WERI-Rb-1 (cell line): ENCODE results near the gene SIGLECL1.

Experiments
- DNase-seq: peaks from one replicate; pipeline ENCODE4 v3.0.0-alpha.2; 2020
- H3K27ac ChIP-seq: fragments of 250-450 bp; sonication (Bioruptor Pico); 2 replicates; pipeline ENCODE4 v1.5.1; 2020; ENCODE audit warnings: mild to moderate bottlenecking, moderate library complexity
- H3K27me3 ChIP-seq: fragments of 250-450 bp; sonication (Bioruptor Pico); 2 replicates; pipeline ENCODE4 v1.5.1; 2021; ENCODE audit warnings: mild to moderate bottlenecking, low read depth, moderate library complexity; ENCODE audit not compliant: insufficient read depth, severe bottlenecking
- H3K36me3 ChIP-seq: fragments of 250-450 bp; sonication (Bioruptor Pico); 2 replicates; pipeline ENCODE4 v1.5.1; 2020; ENCODE audit warnings: mild to moderate bottlenecking, moderate library complexity
- H3K4me3 ChIP-seq: 2 replicates; pipeline ENCODE4 v1.5.1; 2011; ENCODE audit warnings: low read depth, mild to moderate bottlenecking, control low read depth, low read length
- H3K9me3 ChIP-seq: fragments of 250-450 bp; sonication (Bioruptor Pico); 2 replicates; pipeline ENCODE4 v1.5.1; 2021; ENCODE audit warnings: mild to moderate bottlenecking, moderate library complexity; ENCODE audit not compliant: severe bottlenecking
- TF ChIP-seq, protein P1 (sequence below): IDR thresholded peaks from 2 replicates; pipeline ENCODE4 v1.5.1; 2011; ENCODE audit warnings: low read depth, mild to moderate bottlenecking, control low read depth, inconsistent platforms, low read length

Gene SIGLECL1

GRCh38 chr19:51289635-51290034 is 38.8 kb downstream of the SIGLECL1 start:
- H3K36me3 ChIP-seq, result no peaks in the 10 kb centered on the region
- peaks cover 13% of the 10 kb centered on the region for H3K9me3 ChIP-seq
- no peak for DNase-seq
- H3K4me3 ChIP-seq, result no peak overlapping the region
- H3K27ac ChIP-seq, result no peak overlapping the region
- H3K27me3 ChIP-seq, result peaks cover 67% of the 10 kb centered on the region
- TF ChIP-seq, protein P1, sequence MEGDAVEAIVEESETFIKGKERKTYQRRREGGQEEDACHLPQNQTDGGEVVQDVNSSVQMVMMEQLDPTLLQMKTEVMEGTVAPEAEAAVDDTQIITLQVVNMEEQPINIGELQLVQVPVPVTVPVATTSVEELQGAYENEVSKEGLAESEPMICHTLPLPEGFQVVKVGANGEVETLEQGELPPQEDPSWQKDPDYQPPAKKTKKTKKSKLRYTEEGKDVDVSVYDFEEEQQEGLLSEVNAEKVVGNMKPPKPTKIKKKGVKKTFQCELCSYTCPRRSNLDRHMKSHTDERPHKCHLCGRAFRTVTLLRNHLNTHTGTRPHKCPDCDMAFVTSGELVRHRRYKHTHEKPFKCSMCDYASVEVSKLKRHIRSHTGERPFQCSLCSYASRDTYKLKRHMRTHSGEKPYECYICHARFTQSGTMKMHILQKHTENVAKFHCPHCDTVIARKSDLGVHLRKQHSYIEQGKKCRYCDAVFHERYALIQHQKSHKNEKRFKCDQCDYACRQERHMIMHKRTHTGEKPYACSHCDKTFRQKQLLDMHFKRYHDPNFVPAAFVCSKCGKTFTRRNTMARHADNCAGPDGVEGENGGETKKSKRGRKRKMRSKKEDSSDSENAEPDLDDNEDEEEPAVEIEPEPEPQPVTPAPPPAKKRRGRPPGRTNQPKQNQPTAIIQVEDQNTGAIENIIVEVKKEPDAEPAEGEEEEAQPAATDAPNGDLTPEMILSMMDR, result no peak

DNA sequence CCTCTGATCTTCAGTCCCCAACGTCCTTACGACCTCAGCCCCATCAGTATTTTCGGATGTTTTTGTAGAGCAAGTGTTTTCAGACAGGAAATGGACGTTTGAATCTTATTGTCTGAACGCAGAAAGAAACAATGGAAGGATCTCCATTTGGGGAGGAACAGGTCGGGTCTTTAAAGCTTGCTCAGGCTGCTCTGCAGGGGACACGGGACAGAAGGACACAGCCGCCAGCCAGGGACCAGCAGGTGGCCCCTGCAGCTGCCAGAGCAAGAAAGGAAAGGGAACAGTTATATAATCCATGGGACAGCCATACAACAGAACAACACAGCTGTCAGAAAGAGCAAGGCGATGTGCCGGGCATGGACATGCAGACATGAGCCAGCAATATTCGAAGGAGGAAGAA is 42.1 kb downstream of the SIGLECL1 start:
- DNase-seq, result no peak
- Histone ChIP-seq H3K4me3 (no peak overlapping the region), H3K36me3 (no peaks in the 10 kb centered on the region), H3K27me3 (peaks cover 35% of the 10 kb centered on the region), H3K27ac (no peak overlapping the region), H3K9me3 (peaks cover 13% of the 10 kb centered on the region)
- TF ChIP-seq, protein P1, result no peak

DNA sequence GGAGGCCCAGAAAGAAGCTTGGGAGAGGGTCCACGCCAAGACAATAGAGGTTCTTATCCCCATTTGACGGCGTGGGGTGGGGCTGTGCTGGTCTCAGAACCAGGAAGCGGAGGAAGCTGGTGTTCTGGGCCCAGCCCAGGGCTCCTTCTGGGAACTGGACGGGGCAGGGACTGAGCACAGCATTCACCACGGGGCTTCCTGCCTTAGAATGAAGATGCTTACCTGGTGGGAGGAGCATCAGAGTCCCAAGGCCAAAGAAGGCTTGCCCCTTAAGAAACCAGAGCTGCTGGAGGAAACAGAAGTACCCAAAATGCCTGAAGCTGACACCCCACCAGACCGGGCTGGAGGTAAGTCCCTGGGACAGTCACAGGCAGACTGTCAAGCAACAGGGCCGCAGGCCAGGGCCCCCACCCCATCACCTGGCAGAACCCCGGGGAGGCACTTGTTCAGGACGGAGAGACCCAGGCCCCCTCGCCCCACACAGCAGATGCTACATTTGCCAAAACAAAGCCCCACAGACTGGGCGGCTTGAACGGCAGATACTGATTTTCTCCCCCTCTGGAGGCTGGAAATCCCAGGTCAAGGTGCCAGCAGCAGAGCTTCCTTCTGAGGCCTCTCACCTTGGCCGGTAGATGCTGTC is 42.8 kb downstream of the SIGLECL1 start:
- Histone ChIP-seq H3K27ac (no peak overlapping the region), H3K27me3 (peaks cover 30% of the 10 kb centered on the region), H3K9me3 (peaks cover 13% of the 10 kb centered on the region), H3K4me3 (no peak overlapping the region), H3K36me3 (no peaks in the 10 kb centered on the region)
- no peak for DNase-seq
- TF ChIP-seq, protein P1, result no peak

DNA sequence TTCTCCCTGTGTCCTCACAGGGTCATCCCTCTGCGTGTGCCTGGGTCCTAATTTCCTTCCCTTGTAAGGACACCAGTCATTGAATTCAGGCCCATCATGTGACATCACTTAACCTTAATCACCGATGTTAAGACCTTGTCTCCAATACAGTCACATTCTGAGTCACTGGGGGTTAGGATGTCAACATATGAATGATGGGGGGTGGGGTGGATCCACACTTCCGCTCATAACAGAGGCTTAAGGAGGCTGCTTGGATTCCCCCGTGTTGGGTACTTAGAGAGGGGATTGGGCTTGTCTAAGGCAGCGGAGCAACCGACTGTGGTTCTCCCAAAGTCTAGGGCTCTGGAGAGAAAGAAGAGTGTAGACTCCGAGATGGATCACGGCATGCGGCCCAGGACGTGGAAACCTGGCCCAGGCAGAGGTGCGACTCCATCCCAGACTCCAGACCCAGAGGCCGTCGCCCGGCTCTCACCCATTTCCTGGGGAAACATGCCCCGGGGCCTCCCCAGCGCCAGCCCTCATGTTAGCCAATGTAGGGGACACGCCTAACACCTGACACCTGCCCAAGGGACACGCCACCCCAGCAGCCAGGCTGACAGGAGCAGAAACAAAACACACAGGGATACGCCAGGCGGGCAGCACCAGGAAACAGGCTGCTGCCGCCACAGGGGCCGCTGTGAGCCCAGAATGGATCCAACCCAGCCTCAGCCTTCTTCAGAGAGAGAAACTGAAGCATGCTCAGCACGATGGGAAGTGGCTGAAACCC is 43.5 kb downstream of the SIGLECL1 start:
- Histone ChIP-seq H3K27ac (no peak overlapping the region), H3K4me3 (no peak overlapping the region), H3K27me3 (peaks cover 24% of the 10 kb centered on the region), H3K9me3 (peaks cover 13% of the 10 kb centered on the region), H3K36me3 (no peaks in the 10 kb centered on the region)
- DNase-seq, result peak; percentile 24
- TF ChIP-seq, protein P1, result no peak

DNA sequence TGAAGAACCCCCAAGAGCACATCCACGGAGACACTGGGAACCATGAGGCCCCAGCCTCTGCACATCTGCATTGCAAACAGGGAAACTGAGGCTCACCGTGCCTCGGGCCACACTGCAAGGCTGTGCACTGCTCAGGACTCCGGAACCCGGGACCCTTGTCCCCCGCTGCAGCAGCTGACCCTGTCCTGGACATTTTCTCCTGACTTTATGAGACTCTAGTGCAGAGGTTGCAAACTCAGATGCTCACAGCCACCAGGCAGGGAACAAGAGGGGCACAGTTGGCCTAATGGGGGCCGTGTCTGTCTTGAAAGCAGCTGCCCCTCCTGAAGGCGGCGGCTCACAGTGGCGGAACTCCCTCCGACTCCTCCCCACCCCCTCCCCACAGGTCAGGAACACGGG is 44.1 kb downstream of the SIGLECL1 start:
- no peak overlapping the region for H3K4me3 ChIP-seq
- H3K36me3 ChIP-seq, result no peaks in the 10 kb centered on the region
- no peak for DNase-seq
- H3K27ac ChIP-seq, result no peak overlapping the region
- TF ChIP-seq, protein P1, result no peak
- peaks cover 11% of the 10 kb centered on the region for H3K9me3 ChIP-seq
- peaks cover 18% of the 10 kb centered on the region for H3K27me3 ChIP-seq
